GM21576 (cell line): Measurements from ENCODE around the gene CYTH1.

Experiments
- ATAC-seq: cut with Tn5 transposase; IDR thresholded peaks from one replicate; pipeline ENCODE4 v1.9.1; 2021; ENCODE audit warnings: mild to moderate bottlenecking, moderate library complexity; ENCODE audit not compliant: unreplicated experiment

CYTH1 gene

GRCh38 chr17:78629436-78629995, 152.6 kb downstream of the CYTH1 start:
- ATAC-seq: no peak

- ATAC-seq: no peak
Observed at GRCh38 chr17:78628547-78629435, 153.3 kb downstream of the CYTH1 start.

- no peak for ATAC-seq
Observed at GRCh38 chr17:78624324-78625151, 157.5 kb downstream of the CYTH1 start.
